ENCODE data around the gene A1CF.
"Not testable (repeated sequence)": the region's sequence is repeated elsewhere in the genome, so short reads cannot be mapped to it uniquely, and the experiment has no call there.

Gene A1CF

GRCh38 chr10:50857579-50857978, 27.8 kb downstream of the A1CF start:
- no peak for DNase-seq

GRCh38 chr10:50855461-50855860, 30.0 kb downstream of the A1CF start:
- DNase-seq: no peak

GRCh38 chr10:50855015-50855414, 30.4 kb downstream of the A1CF start:
- no peak for DNase-seq

- no peak for DNase-seq
Measured at GRCh38 chr10:50853557-50853956, 31.9 kb downstream of the A1CF start.

- DNase-seq: no peak
Measured at GRCh38 chr10:50851884-50852671, 33.3 kb downstream of the A1CF start.

- no peak for DNase-seq
Measured at GRCh38 chr10:50850578-50851230, 34.7 kb downstream of the A1CF start.

- DNase-seq: no peak
Measured at GRCh38 chr10:50846753-50847152, 38.7 kb downstream of the A1CF start.

- DNase-seq: no peak
Measured at GRCh38 chr10:50837095-50837494, 48.3 kb downstream of the A1CF start.

- no peak for DNase-seq
Measured at GRCh38 chr10:50832171-50832751, 53.2 kb downstream of the A1CF start.

- DNase-seq: no peak
Measured at GRCh38 chr10:50830066-50830465, 55.4 kb downstream of the A1CF start.

- no peak for DNase-seq
Measured at GRCh38 chr10:50824782-50825181, 60.6 kb downstream of the A1CF start.

GRCh38 chr10:50823789-50824188, 61.6 kb downstream of the A1CF start:
- no peak for DNase-seq

- no peak for DNase-seq
Measured at GRCh38 chr10:50809596-50809995, 75.8 kb downstream of the A1CF start.

- DNase-seq: no peak
Measured at GRCh38 chr10:50807851-50808776, 77.3 kb downstream of the A1CF start.

- no peak for DNase-seq
Measured at GRCh38 chr10:50805981-50806622, 79.3 kb downstream of the A1CF start.

GRCh38 chr10:50799595-50799994, 85.8 kb downstream of the A1CF start:
- no peak for DNase-seq

- DNase-seq: no peak
Measured at GRCh38 chr10:50798297-50798696, 87.1 kb downstream of the A1CF start.

- DNase-seq: no peak
Measured at GRCh38 chr10:50796693-50797092, 88.7 kb downstream of the A1CF start.

GRCh38 chr10:50794490-50794889, 90.9 kb downstream of the A1CF start:
- DNase-seq: no peak

- no peak for DNase-seq
Measured at GRCh38 chr10:50788951-50789945, 96.2 kb downstream of the A1CF start.

- not testable (repeated sequence) for DNase-seq
Measured at GRCh38 chr10:50787962-50788361, 97.5 kb downstream of the A1CF start.

All from bone marrow (tissue), 2 donors.